Limb (tissue), 2 donors: Measurements from ENCODE around the gene NAP1L1.

Experiments
- DNase-seq, 2 donors: peaks; one replicate each; pipeline ENCODE4 v3.0.0-alpha.2; 2016; ENCODE audit errors: extremely low spot score in 2 of 2

Gene NAP1L1

DNA sequence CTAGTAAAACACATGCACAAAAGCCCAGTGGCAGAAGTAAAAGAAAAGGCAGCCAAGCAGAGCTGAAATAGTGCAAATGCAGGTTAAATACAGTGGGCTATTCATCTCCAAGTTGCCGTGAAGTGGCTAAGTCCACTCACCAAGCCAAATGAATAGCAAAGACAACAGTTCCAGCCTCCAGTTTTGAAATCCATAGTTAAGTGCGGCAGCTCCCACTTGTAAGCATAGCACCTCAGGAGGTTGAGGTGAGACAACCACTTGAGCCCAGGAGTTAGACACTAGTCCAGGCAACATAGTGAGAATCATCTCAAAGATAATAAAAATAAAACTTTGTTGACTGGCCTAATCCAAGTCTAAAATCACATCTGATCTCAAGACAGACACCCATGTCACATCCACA, 43.1 kb downstream of the NAP1L1 start:
- no peak for DNase-seq

DNA sequence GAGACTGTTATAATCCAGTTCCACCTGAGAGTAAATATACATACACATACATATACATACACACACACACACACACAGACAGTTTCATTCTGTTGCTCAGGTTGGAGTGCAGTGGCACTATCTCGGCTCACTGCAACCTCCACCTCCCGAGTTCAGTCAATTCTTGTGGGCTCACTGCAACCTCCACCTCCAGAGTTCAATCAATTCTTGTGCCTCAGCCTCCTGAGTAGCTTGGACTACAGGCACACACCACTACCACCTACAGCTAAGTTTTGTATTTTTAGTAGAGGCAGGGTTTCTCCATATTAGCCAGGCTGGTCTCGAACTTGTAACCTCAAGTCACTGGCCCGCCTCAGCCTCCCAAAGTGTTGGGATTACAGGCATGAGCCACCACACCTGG, 44.0 kb downstream of the NAP1L1 start:
- no peak for DNase-seq

DNA sequence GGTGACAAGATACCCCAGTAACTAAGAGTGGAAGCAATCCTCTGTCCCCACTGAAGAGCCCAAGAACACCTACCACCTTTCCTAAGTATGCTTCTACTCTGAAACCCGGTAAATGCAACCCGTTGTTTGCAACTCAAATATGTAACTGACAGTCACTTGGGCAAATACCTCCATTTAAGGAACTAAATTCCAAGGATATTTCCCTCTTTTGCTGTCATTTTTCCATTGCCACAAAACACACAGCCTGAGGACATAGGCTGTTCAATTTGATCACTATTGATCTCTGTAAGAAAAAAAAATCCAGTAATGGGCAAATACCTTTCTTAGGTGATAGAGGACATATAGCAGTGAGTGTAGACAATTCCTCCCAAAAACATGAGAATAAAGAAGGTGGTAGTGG, 46.3 kb downstream of the NAP1L1 start:
- DNase-seq = no peak

DNA sequence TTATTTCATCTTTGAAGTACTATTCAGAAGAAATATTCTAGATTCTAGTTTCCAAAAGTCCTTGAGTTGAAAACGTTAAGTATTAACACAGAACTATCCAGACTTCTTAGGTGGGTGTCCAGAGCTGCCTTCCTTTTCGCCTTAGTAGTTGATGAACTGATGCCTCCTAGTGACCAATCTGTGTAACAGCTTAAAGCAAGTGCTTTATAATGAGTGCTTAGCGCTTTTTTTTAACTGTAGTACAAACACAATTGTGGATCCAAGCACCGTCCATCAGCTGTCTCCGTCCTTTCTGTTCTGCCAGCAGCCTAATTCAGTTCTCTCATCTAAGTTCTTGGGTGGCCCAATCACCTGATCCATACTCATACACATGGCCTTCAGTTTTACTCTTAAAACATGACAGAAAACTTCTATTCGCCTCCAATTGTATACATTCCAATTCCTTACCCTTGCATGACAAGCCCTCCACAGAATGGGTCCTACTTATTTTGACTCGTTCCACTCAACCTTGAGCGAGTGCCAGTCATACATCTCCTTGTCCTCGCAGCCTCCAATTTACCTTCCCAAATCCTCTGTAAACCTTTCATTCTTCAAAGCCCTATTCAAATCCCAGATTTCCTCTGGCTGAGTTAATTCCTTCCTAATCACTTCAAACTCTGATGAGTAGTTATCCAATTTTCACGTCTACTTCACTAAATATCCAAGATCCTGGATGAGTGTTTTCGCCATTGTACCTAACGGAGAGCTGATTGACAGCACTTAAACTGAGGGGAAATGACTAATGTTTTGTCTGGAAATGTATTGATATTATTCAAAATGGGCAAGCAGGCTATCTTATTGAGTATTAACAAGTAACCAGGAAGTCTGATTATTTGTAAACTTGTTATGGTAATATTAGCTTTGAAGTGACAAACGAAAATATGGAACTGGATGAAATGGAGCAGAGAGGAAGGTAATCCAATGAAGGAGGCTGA, 47.1 kb downstream of the NAP1L1 start:
- peak in 1 of 2 donors; percentile 93 for DNase-seq

DNA sequence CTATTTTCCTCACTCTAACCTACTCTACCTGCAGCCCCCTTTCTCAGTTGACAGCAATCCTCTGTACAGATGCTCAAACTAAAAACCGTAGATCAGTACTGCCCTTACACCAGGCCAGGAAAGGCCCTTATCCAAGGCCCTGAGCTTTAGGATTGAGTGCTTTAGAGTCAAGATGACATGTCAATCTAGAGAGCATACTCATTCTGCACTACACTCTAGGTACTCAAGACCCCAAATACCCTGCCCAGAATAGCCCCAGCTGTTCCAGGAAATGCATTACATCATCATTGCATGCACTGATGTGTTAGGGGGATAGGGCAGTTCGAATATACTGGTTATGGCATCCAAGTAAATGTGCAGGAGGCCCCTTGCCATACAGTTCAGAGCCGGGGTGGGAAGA, 49.4 kb downstream of the NAP1L1 start:
- no peak for DNase-seq

DNA sequence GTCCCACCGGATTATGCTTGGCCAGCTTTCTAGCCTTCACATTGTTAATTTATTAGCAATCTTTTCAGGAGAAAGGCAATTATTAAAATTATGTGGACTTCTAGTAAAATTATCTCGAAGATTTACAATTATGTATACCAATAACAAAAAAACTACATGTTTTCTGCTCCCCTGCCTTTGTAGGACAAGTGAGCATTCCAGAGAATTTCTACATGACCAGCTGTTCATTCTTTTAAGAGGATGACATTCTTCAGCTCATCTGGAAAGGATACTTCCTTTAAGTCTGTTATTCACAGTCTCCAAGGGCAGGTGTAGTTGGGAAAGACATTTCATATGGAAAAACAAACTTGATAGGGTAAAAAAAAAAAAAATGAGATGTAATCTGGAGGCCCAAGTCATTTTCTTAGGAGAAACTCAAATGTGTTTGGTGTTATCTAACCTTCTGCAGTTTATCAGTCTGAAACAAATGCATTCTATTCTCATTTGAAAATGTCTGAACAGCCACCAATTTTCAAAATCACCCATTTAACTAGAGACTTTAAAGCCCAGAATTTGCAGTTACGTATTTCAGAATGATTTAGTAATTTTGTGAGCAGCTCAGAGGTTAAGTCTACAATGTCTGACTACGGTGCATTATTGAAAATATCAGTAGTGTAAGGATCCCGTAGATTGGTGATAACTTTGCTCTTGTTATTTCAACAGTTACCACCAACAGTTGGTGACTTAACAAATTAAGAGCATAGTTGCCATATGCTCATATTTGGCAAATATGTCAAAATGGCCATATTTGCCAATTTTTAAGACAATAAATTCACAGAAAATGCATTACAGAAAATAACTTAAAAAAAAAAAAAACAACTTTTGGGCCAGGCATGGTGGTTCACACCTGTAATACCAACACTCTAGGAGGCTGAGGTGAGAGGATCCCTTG, 51.1 kb downstream of the NAP1L1 start:
- no peak for DNase-seq

DNA sequence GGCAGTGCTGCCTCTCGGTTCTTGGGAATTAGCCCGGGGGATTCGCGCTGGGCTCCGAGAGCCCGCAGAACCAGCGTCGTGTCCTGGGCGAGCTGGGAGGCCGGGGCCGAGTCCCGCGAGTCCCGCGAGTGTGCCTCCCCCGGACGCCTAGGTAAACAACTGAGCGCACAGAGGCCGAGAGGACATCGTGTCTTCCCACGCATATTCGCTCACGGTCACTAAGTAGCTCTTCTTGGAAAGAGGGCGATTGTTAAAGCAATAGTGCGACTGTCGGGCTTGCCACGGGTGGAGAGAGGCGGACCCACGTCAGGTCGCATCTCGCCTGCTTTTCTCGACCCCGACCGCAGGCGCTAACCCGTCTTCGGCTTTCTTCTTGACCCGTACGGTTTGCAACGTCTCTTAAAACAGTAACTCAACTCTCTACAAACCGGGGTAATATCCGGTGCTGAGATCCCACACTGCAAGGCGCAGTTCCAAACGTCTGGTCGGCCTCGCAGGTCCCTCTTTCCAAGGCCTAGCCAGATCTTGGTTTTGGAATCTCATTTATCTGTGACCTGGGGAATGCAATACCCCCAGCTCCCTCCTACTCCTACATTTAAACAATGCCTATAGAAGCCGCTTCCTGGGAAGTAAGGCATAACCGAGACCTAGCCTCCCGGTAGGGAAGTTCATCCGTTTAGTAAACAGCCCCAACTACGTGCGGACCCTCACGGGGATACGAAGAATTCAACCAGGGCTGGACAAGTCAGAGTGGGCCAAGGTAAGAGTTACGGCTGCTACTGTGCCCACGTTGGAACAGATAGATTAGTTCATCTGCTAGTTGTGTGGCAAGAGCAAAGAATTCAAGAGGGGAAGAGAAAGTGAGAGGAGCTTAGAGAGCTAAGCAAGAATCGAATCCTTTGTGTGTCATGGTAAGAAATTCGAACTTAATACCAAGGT, 52.2 kb downstream of the NAP1L1 start:
- peak; percentile 54 to 60 for DNase-seq

DNA sequence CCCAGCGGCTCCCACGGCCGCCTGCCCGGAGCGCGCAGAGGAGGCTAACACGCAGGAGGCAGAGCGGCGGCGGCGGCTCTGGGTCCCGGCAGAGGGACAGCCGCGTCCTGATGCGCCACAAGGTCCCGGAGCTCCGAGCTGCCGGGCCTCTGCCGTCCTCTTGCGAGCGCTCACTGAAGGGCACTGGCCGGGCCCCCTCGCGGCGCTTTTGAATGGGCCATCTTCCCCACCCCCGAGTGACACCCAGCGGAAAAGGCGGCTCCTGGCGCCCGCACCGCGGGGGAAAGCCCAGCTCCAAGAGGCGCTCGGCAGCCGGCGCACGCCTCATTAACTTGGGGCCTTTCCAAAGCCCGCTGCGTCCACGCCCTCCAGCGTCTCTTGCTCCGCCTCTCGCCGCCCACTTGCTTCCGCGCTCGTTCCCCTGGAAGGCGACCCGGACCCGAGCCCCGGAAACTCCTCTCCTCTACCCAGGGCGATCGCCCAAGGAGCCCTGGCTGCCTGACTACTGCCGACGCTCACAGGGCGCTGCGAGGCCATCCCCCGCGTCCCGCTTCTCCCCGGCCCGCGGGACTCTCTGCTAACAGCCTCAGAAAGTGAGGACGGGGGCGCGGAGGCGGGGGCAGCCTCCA, 53.0 kb downstream of the NAP1L1 start, which contains the start of gene PHLDA1:
Gene PHLDA1 (minus strand): TSS at position 363 of the 629 bp plus-strand sequence.
- DNase-seq = peak; percentile 92 to 94

DNA sequence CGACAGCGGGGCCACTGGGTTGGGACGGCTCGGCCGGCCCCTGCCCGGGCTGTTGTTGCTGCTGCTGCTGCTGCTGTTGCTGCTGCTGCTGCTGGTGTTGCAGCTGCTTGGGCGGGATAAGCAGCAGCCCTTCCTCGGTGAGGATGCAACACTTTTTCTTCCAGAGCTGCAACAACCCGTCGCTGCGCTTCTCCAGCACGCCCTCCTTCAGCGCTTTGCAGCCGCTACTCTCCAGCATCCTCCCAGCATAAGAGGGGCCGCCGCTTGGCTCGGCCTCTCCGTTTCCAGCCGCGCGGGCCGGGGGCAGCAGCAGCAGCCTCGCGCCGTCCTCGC, 53.4 kb downstream of the NAP1L1 start:
- no peak for DNase-seq

DNA sequence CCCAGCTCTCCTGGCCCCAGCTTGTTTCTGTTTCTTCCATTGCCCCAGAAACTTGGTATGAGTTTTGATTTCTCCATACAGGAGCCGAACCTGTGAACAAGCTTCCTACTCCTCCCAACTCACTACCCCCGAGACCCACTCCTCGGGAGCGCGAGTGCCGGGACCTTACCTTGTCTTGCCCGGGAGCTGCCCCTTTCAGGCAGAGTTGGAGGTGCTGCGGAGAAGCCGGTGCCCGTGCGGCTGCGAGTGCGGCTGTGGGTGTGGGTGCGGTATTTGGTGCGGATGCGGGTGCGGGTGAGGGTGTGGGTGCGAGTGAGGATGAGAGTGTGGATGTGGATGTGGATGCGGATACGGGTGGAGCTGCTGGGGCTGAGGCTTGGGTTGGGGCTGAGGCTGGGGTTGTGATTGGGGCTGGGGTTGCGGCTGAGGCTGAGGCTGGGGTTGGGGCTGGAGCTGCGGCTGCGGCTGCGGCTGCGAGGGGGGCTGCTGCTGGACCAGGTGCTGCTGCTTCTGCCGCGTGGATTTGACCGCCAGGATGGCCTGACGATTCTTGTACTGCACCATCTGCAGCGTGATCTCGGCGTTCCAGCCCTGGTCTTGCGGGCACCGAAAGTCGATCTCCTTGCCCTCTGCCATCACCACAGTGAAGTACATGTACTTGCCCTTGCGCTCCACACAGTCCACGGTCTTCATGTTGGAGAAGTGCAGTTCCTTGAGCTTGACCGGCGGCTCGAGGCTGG, 54.0 kb downstream of the NAP1L1 start:
- DNase-seq = peak in 1 of 2 donors; percentile 71

DNA sequence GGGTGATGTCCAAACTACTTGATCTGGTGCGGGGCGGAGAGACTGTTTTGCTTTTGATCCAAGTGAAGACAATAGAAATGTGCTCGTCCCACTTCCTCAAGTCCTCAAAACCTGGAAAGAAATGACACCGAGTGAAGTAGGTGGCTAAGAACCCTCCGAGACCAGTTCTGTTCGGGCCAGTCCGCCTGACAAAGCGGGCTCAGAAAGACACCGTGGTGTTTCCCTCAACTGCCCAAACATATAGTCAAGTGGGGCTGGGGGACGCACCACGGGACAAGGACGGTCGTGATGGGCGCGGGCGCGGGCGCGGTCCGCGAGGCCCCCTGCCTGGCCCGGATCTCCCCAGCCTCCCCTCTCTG, 54.5 kb downstream of the NAP1L1 start:
- DNase-seq = peak in 1 of 2 donors; percentile 69

DNA sequence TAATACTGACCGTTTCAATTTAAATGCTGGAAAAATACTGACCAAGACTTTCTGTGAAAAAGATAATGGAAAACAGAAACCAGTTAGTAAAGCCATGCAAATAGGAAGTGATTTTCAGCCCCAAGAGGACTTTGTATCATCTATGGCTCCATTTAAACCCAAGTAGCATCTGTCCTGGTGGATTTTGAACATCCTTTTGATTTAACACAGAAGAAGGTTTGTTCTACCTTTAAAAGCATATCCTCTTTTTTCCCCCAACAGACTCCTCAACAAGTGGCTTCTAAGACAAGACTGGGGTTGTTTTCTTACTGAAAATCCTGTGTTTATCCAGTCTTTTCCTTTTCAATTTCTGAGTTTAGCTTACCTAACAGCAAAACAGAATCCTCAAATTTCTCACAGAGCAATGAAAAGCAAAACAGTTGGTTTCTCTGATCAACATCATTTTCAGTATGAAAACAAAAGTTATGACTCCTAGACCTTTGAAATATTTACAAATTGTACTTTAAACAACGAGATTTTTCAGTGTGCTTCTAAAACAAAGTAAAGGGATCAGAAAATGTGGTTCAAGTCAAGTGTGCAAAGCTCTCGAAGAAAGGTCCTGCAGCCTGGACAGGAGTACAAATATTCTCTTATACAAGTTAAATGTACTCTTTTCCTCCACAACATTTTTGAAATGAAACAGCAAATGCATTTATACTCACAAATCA, 55.8 kb downstream of the NAP1L1 start:
- no peak for DNase-seq

DNA sequence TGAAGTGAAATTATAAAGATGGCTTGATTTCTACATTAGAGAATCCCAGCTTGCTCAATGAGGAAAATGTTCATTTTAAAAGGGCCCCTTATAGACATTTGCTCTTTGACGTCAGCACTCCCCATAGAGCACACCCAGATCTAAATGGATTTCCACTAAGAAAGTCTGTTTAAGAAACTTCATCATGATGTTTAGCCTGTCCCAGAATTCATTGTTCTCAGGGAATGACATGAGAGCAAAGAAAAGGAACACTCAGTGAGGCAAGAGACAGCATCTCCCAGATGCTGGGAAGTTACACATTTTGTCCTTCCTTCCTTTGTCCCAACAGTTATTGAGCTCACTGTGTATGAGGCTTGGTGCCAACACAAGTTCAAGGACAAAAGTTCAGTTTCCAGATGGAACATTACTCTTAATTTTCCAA, 57.8 kb downstream of the NAP1L1 start:
- no peak for DNase-seq

DNA sequence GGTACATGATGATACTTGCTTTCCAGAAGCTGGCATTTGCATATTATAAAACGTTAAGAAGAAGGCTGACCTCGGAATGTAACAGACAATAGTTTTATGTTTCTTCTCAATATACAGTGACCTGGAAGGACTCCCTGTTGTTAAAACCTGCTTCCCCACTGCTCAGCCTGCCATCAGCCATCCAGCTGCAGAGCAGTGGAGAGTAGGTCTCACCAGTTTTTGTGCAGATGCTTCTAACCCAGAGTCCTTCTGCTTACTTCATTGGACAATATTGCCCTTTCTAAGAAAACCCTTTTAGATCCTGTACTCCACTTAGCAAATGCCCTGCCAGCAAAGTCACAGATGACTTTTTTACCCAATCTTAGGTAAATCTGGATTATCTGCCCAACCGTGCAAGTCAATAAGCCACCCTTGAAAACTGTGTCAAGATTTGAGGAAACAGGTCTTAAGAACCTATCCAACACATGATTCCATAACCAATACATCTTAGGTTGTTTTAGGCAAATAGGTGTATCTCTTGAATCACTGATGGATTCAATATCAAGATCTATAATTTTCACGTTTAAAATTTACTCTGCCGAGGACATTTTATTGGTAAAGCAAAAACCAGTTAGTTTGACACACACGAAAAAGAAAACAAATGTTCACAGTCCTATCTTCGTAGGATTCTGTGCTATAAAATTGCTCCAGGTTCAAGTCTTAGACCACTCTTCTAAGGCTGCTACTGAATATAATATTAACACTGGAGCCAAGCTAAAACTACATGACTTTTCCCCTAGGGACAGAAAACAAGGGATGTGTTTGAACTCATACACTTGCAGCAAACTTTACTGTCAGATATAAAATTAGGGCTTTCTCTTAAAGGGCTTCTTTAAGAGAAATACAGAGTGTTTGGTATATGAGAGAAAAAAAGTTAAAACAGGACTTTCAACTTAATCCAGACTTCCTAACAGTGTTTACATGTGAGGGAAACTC, 58.6 kb downstream of the NAP1L1 start:
- DNase-seq = no peak

DNA sequence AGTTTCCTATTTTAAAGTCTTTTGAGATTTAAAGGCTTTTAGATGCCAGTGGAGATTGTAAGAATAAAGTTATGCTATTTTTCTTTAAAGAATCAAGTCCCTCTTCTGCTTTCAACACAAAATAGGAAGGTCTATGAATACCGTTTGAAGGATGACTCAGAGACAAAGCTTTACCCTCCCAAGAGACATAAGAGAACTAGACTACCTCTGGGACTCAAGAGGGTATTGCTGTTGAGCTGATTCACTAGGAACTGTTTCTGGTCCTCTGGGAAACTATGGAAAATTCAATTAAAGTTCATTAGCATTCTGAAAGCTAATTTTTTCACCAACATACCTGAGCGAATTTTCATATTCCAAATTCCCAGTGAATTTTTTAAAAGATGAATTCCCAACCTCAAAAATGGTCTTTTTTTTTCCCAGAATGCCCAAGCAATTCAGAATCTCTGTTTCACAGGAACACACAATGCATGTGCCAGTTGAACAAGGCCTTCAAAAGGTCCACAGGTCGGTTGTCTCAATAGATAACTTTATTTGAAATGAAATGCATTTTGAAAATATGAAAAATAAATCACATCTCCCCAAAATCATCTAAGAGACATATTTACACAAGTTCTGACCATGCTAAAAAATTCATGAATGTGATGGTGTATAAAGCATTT, 59.4 kb downstream of the NAP1L1 start:
- DNase-seq = no peak

DNA sequence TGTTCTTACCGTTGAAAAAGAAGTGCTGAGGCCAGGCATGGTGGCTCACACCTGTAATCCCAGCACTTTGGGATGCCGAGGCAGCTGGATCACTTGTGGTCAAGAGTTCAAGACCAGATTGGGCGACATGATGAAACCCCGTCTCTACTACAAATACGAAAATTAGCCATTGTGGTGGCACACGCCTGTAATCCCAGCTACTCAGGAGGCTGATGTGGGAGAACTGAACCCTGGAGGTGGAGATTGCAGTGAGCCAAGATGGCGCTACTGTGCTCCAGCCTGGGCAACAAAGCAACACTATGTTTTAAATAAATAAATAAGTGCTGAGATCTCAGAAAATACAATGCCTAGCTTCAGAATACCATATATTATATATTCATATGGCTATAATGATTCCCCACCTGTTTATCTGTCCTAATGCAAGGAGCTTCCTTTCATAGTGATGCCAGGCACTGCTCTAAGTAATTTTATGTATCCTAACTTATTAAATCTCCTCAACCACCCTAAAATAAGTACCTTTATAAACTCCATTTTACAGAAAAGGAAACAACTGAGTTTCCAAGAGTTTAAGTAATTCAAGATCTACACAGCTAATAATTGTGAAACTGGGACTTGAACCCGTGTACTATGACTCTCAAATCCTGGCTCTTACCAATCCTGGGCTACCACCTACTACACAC, 60.2 kb downstream of the NAP1L1 start:
- no peak for DNase-seq

DNA sequence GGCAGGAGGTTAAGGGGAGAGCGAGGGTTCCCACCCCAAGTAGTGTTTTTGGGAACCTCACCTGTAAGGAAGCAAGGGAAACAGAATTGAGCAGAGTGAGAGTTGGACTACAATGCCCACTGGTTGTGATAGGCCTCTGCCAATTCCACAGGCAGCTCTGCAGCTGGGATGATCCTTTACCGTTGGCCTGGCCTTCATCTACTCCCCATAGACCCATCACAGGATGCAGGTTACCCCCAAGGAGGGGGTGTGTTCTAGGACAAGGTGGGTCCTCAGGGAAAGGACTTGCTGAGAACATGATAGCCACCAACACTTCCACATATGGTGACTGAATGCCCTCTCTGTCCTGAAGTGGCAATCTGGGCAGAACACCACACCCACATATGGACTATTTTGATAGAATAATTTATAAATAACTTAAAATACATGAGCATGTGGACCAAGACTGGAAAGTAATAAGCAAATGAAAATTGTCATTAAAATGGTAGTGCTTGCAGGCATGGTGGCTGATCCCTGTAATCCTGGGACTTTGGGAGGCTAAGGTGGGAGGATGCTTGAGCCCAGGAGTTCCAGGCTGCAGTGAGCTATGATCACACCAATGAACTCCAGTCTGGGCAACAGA, 61.3 kb downstream of the NAP1L1 start:
- no peak for DNase-seq
